Mesenchymal stem cell (in vitro differentiated cells and primary cell): ENCODE data around the gene IL12RB1.
A peak's percentile ranks its signal among the peaks of the same experiment; 100 is the strongest.

Source experiments
- DNase-seq: peaks from one replicate; pipeline ENCODE4 v3.0.0-alpha.2; 2013
- H2AFZ ChIP-seq: one replicate; pipeline ENCODE4 v1.6.1; 2013; ENCODE audit warnings: low read depth, mild to moderate bottlenecking, control low read depth, inconsistent platforms, low read length, moderate library complexity
- H2AK5ac ChIP-seq: 2 replicates; pipeline ENCODE4 v1.6.1; 2013; ENCODE audit warnings: low read length, moderate library complexity, mild to moderate bottlenecking, inconsistent platforms; ENCODE audit not compliant: severe bottlenecking
- H2BK120ac ChIP-seq: one replicate; pipeline ENCODE4 v1.6.1; 2013; ENCODE audit warnings: low read depth, mild to moderate bottlenecking, inconsistent platforms, low read length, moderate library complexity
- H2BK12ac ChIP-seq, 2 experiments: one replicate each; pipeline ENCODE4 v1.6.1; 2013; ENCODE audit warnings: inconsistent platforms in 2 of 2, low read length in 2 of 2, mild to moderate bottlenecking in 2 of 2, moderate library complexity in 2 of 2, control low read depth in 1 of 2
- H2BK15ac ChIP-seq: one replicate; pipeline ENCODE4 v1.6.1; 2013; ENCODE audit warnings: mild to moderate bottlenecking, low read depth, inconsistent platforms; ENCODE audit not compliant: poor library complexity, severe bottlenecking
- H2BK5ac ChIP-seq: 2 replicates; pipeline ENCODE4 v1.6.1; 2013; ENCODE audit warnings: low read depth, mild to moderate bottlenecking, low read length, control low read depth, inconsistent platforms; ENCODE audit not compliant: poor library complexity, severe bottlenecking
- H3K14ac ChIP-seq, 2 experiments: one replicate each; pipeline ENCODE4 v1.6.1; 2013; ENCODE audit warnings: inconsistent platforms in 2 of 2, low read length in 2 of 2, control low read depth in 1 of 2, mild to moderate bottlenecking in 1 of 2, moderate library complexity in 1 of 2
- H3K18ac ChIP-seq, 2 experiments: one replicate each; pipeline ENCODE4 v1.6.1; 2013; ENCODE audit warnings: inconsistent platforms in 2 of 2, low read length in 2 of 2, control low read depth in 1 of 2, low read depth in 1 of 2, mild to moderate bottlenecking in 1 of 2
- H3K23ac ChIP-seq, 2 experiments: one replicate each; pipeline ENCODE4 v1.6.1; 2013; ENCODE audit warnings: inconsistent platforms in 2 of 2, low read length in 2 of 2, mild to moderate bottlenecking in 2 of 2, moderate library complexity in 2 of 2, control low read depth in 1 of 2
- H3K27ac ChIP-seq: 2 replicates; pipeline ENCODE4 v1.5.1; 2013; ENCODE audit warnings: mild to moderate bottlenecking, moderate library complexity, low read length, control low read depth, inconsistent platforms; ENCODE audit not compliant: poor library complexity, severe bottlenecking
- H3K27me3 ChIP-seq, 2 experiments: 2 replicates each; pipeline versions ENCODE4 v1.6.1 to v1.7.0; 2013; ENCODE audit warnings: low read length in 2 of 2, mild to moderate bottlenecking in 2 of 2, moderate library complexity in 2 of 2, control low read depth in 1 of 2, inconsistent platforms in 1 of 2; ENCODE audit not compliant: control insufficient read depth in 1 of 2, insufficient read depth in 1 of 2
- H3K36me3 ChIP-seq, 2 experiments: 2 replicates each; pipeline versions ENCODE4 v1.6.1 to v1.7.0; 2013; ENCODE audit warnings: low read length in 2 of 2, control low read depth in 1 of 2, inconsistent platforms in 1 of 2, low read depth in 1 of 2, mild to moderate bottlenecking in 1 of 2; ENCODE audit not compliant: insufficient read depth in 2 of 2, control insufficient read depth in 1 of 2
- H3K4ac ChIP-seq, 2 experiments: one replicate each; pipeline ENCODE4 v1.6.1; 2013; ENCODE audit warnings: inconsistent platforms in 2 of 2, low read length in 2 of 2, mild to moderate bottlenecking in 2 of 2, moderate library complexity in 2 of 2, control low read depth in 1 of 2, low read depth in 1 of 2
- H3K4me1 ChIP-seq: 2 replicates; pipeline ENCODE4 v1.6.1; 2013; ENCODE audit warnings: low read depth, low read length, control low read depth; ENCODE audit not compliant: control insufficient read depth, insufficient read depth
- H3K4me2 ChIP-seq: 2 replicates; pipeline ENCODE4 v1.6.1; 2013; ENCODE audit warnings: low read length, mild to moderate bottlenecking, inconsistent platforms; ENCODE audit not compliant: poor library complexity, severe bottlenecking
- H3K4me3 ChIP-seq, 2 experiments: 2 replicates each; pipeline versions ENCODE4 v1.5.1 to v1.7.0; 2013; ENCODE audit warnings: low read length in 2 of 2, mild to moderate bottlenecking in 2 of 2, control low read depth in 1 of 2, low read depth in 1 of 2; ENCODE audit not compliant: insufficient read depth in 1 of 2
- H3K79me1 ChIP-seq: replicated peaks from 2 replicates; pipeline ENCODE4 v1.6.1; 2013; ENCODE audit warnings: mild to moderate bottlenecking, control low read depth, low read length, inconsistent platforms; ENCODE audit not compliant: poor library complexity, severe bottlenecking
- H3K9ac ChIP-seq: 2 replicates; pipeline ENCODE4 v1.7.0; 2013; ENCODE audit warnings: mild to moderate bottlenecking, low read length, moderate library complexity
- H3K9me3 ChIP-seq: 2 replicates; pipeline ENCODE4 v1.7.0; 2013; ENCODE audit warnings: mild to moderate bottlenecking, low read length; ENCODE audit not compliant: control insufficient read depth
- H4K8ac ChIP-seq: one replicate; pipeline ENCODE4 v1.6.1; 2013; ENCODE audit warnings: inconsistent platforms, mild to moderate bottlenecking, low read length, moderate library complexity
- H4K91ac ChIP-seq: one replicate; pipeline ENCODE4 v1.6.1; 2013; ENCODE audit warnings: mild to moderate bottlenecking, low read length, inconsistent platforms
- WGBS: methylation state at CpG from one replicate; pipeline ENCODE4 v1.1.7; 2013; ENCODE audit warnings: mixed read lengths; 5-methylcytosine and 5-hydroxymethylcytosine counted together

Gene IL12RB1

GRCh38 chr19:18112989-18113478 is 26.3 kb upstream of the IL12RB1 start:
- Histone ChIP-seq H2AK5ac (no peak overlapping the region), H2BK12ac (peak overlapping the region in 1 of 2 experiments; percentile 29), H2BK15ac (no peak overlapping the region), H3K9me3 (no peaks in the 10 kb centered on the region), H3K23ac (no peak overlapping the region), H3K27ac (no peak overlapping the region), H3K4ac (no peak overlapping the region), H3K36me3 (peaks cover 3 to 18% of the 10 kb centered on the region in 2 experiments), H3K79me1 (peaks cover 7% of the 10 kb centered on the region), H4K8ac (no peak overlapping the region), H3K4me3 (no peak overlapping the region), H2BK120ac (no peak overlapping the region), H3K18ac (no peak overlapping the region), H3K4me2 (no peak overlapping the region), H3K27me3 (no peaks in the 10 kb centered on the region), H3K9ac (peak overlapping the region; percentile 46), H2BK5ac (no peak overlapping the region), H3K4me1 (peaks cover 23% of the 10 kb centered on the region), H4K91ac (no peak overlapping the region), H2AFZ (no peak overlapping the region), H3K14ac (no peak overlapping the region)
- WGBS: 28% methylated on average over 9 of the region's 9 CpGs
- DNase-seq: peak; percentile 82

- Histone ChIP-seq H3K9ac (peak overlapping the region; percentile 81), H3K79me1 (peaks cover 3% of the 10 kb centered on the region), H3K23ac (no peak overlapping the region), H3K4ac (peak overlapping the region in 1 of 2 experiments; percentile 73), H2BK5ac (no peak overlapping the region), H4K91ac (no peak overlapping the region), H2BK15ac (no peak overlapping the region), H3K27ac (no peak overlapping the region), H3K14ac (no peak overlapping the region), H2BK120ac (peak overlapping the region; percentile 54), H3K27me3 (no peaks in the 10 kb centered on the region), H3K36me3 (peaks cover 3 to 18% of the 10 kb centered on the region in 2 experiments), H3K9me3 (no peaks in the 10 kb centered on the region), H3K4me1 (peaks cover 18% of the 10 kb centered on the region), H2BK12ac (no peak overlapping the region), H4K8ac (no peak overlapping the region), H3K18ac (peak overlapping the region; percentile 16 to 90), H3K4me3 (peak overlapping the region; percentile 77 to 86), H3K4me2 (peak overlapping the region; percentile 81), H2AK5ac (no peak overlapping the region), H2AFZ (no peak overlapping the region)
- WGBS: 40% methylated on average over 22 of the region's 22 CpGs
- no peak for DNase-seq
Measured at GRCh38 chr19:18110609-18111232, 24.0 kb upstream of the IL12RB1 start.

- Histone ChIP-seq H3K79me1 (peaks cover 3% of the 10 kb centered on the region), H3K36me3 (peaks cover 3 to 10% of the 10 kb centered on the region in 2 experiments), H4K91ac (peak overlapping the region; percentile 74), H2BK5ac (no peak overlapping the region), H2AFZ (peak overlapping the region; percentile 83), H3K18ac (peak overlapping the region; percentile 71 to 90), H3K4me1 (peaks cover 18% of the 10 kb centered on the region), H2AK5ac (no peak overlapping the region), H3K14ac (peak overlapping the region in 1 of 2 experiments; percentile 6), H4K8ac (peak overlapping the region; percentile 82), H3K9ac (peak overlapping the region; percentile 81), H3K4ac (peak overlapping the region; percentile 54 to 73), H3K4me2 (peak overlapping the region; percentile 81), H3K23ac (no peak overlapping the region), H3K27me3 (no peaks in the 10 kb centered on the region), H2BK12ac (peak overlapping the region; percentile 23 to 57), H3K4me3 (peak overlapping the region; percentile 77 to 86), H2BK120ac (peak overlapping the region; percentile 54), H3K27ac (no peak overlapping the region), H3K9me3 (no peaks in the 10 kb centered on the region), H2BK15ac (peak overlapping the region; percentile 33)
- DNase-seq: peak; percentile 45
- WGBS: under 1% methylated on average over 66 of the region's 92 CpGs
Measured at GRCh38 chr19:18109733-18110608, 23.2 kb upstream of the IL12RB1 start.

GRCh38 chr19:18109341-18109732 is 22.6 kb upstream of the IL12RB1 start:
- Histone ChIP-seq H3K23ac (no peak overlapping the region), H3K4me2 (peak overlapping the region; percentile 81), H3K4me1 (peaks cover 21% of the 10 kb centered on the region), H2AFZ (no peak overlapping the region), H2BK12ac (peak overlapping the region; percentile 23 to 57), H3K27ac (no peak overlapping the region), H2BK5ac (no peak overlapping the region), H3K9ac (peak overlapping the region; percentile 81), H4K91ac (peak overlapping the region; percentile 74), H3K4ac (peak overlapping the region in 1 of 2 experiments; percentile 54), H3K18ac (peak overlapping the region; percentile 47 to 71), H3K4me3 (peak overlapping the region; percentile 77 to 86), H3K36me3 (peaks cover 3 to 8% of the 10 kb centered on the region in 2 experiments), H4K8ac (peak overlapping the region; percentile 82), H3K9me3 (no peaks in the 10 kb centered on the region), H3K27me3 (no peaks in the 10 kb centered on the region), H3K14ac (peak overlapping the region in 1 of 2 experiments; percentile 6), H2BK120ac (no peak overlapping the region), H2BK15ac (no peak overlapping the region), H2AK5ac (no peak overlapping the region), H3K79me1 (peaks cover 3% of the 10 kb centered on the region)
- no peak for DNase-seq
- WGBS: 31% methylated on average over 8 of the region's 12 CpGs
